ENCODE results near the gene PLEKHA8.

DNA sequence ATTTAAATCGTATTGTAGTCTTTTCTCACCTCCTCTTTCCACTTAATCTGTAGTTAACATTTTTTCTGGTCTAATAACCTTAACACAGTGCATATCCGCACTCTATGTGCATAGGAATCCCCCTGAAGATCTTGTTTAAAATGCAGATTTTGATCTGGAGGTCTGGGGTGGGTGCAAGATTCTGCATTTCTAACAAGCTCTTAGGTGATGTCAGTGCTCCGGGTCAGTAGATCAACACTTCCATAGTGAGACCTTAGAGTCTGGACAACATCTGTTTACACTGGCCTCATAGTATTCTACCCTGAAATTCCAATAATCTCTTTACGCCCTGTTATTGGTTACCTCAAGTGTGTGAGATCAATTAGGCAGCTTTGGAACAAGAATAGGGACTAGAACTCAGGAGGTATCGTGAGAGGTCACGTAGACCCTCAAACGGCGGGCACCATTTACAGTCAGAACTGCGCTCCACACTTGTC lies 434 bp upstream of the PLEKHA8 start:
- TF ChIP-seq CTCF (IDR thresholded peaks at IDR 0.05), result no peak
- TF ChIP-seq POLR2A (IDR thresholded peaks at IDR 0.05), result no peak
- TF ChIP-seq POLR2AphosphoS5 (IDR thresholded peaks at IDR 0.05), result no peak
